Measurements from ENCODE around the gene GNL3L. TPM values are rescaled to one million over a fixed set of nuclear protein-coding genes. Genes with fewer than 3 reads are reported as not detected.
"Not testable (repeated sequence)": the region's sequence is repeated elsewhere in the genome, so short reads cannot be mapped to it uniquely, and the experiment has no call there.

Gene GNL3L
- 27.7 TPM for total RNA-seq

GRCh38 chrX:54529552-54530356, at the start of gene GNL3L:
Gene GNL3L (plus strand): TSS chrX:54530219. CDS start chrX:54532567, 2,348 bp downstream.
- intact Hi-C loops (cut with DNase I), result no loop called here
- ATAC-seq (peak; percentile 97), DNase-seq (ENCODE audit: low spot score) (peak; percentile 91)

GRCh38 chrX:54482839-54483593, 47.0 kb upstream of the GNL3L start:
- DNase-seq (ENCODE audit: low spot score) (no peak), ATAC-seq (peak; percentile 38)
- intact Hi-C loops (cut with DNase I), result no loop called here

- intact Hi-C loops (cut with DNase I), result no loop called here
- no peak for DNase-seq (ENCODE audit: low spot score)
- ATAC-seq, result peak; percentile 53
Observed at GRCh38 chrX:54483946-54484345, 46.1 kb upstream of the GNL3L start.

- intact Hi-C loops (cut with DNase I), result no loop called here
- ATAC-seq (no peak), DNase-seq (ENCODE audit: low spot score) (no peak)
Observed at GRCh38 chrX:54484666-54485065, 45.4 kb upstream of the GNL3L start.

- intact Hi-C loops (cut with DNase I); ATAC-seq: not testable (repeated sequence)
Observed at GRCh38 chrX:54489819-54490218, 40.2 kb upstream of the GNL3L start.

GRCh38 chrX:54492340-54492739, 37.7 kb upstream of the GNL3L start:
- intact Hi-C loops (cut with DNase I), result no loop called here
- DNase-seq (ENCODE audit: low spot score) (no peak), ATAC-seq (no peak)

More at GRCh38 chrX:54489819-54490218, 40.2 kb upstream of the GNL3L start:
- DNase-seq (ENCODE audit: low spot score), result not testable (repeated sequence)

- intact Hi-C loops (cut with DNase I), result no loop called here
- DNase-seq (ENCODE audit: low spot score) (no peak), ATAC-seq (no peak)
Observed at GRCh38 chrX:54494166-54494988, 35.6 kb upstream of the GNL3L start.

GRCh38 chrX:54494989-54495813, 34.8 kb upstream of the GNL3L start:
- ATAC-seq (peak; percentile 37), DNase-seq (ENCODE audit: low spot score) (no peak)
- intact Hi-C loops (cut with DNase I), result no loop called here

- DNase-seq (ENCODE audit: low spot score) (peak; percentile 86), ATAC-seq (peak; percentile 93)
- intact Hi-C loops (cut with DNase I), result no loop called here
Observed at GRCh38 chrX:54495814-54496516, 34.1 kb upstream of the GNL3L start, which contains the start of gene FGD1. Gene FGD1 (minus strand): TSS chrX:54496234. CDS start chrX:54495432, 802 bp downstream.

- intact Hi-C loops (cut with DNase I), result no loop called here
- ATAC-seq (no peak), DNase-seq (ENCODE audit: low spot score) (no peak)
Observed at GRCh38 chrX:54496517-54496852, 33.5 kb upstream of the GNL3L start.

GRCh38 chrX:54496936-54497335, 33.1 kb upstream of the GNL3L start:
- ATAC-seq (no peak), DNase-seq (ENCODE audit: low spot score) (no peak)
- intact Hi-C loops (cut with DNase I), result no loop called here

GRCh38 chrX:54509400-54509799, 20.6 kb upstream of the GNL3L start:
- intact Hi-C loops (cut with DNase I), result no loop called here
- no peak for DNase-seq (ENCODE audit: low spot score)
- ATAC-seq, result no peak

GRCh38 chrX:54529151-54529550, 868 bp upstream of the GNL3L start:
- no peak for DNase-seq (ENCODE audit: low spot score)
- intact Hi-C loops (cut with DNase I), result no loop called here
- no peak for ATAC-seq

GRCh38 chrX:54530357-54530900, 410 bp downstream of the GNL3L start:
- intact Hi-C loops (cut with DNase I), result no loop called here
- ATAC-seq (peak; percentile 52), DNase-seq (ENCODE audit: low spot score) (no peak)

GRCh38 chrX:54534271-54534670, 4.3 kb downstream of the GNL3L start:
- intact Hi-C loops (cut with DNase I), result no loop called here
- DNase-seq (ENCODE audit: low spot score) (no peak), ATAC-seq (no peak)

- DNase-seq (ENCODE audit: low spot score) (no peak), ATAC-seq (no peak)
- intact Hi-C loops (cut with DNase I), result no loop called here
Observed at GRCh38 chrX:54540289-54540688, 10.3 kb downstream of the GNL3L start.

GRCh38 chrX:54542239-54542638, 12.2 kb downstream of the GNL3L start:
- intact Hi-C loops (cut with DNase I); DNase-seq (ENCODE audit: low spot score): not testable (repeated sequence)

GRCh38 chrX:54550821-54551220, 20.8 kb downstream of the GNL3L start:
- intact Hi-C loops (cut with DNase I), result no loop called here
- no peak for ATAC-seq
- DNase-seq (ENCODE audit: low spot score), result no peak

More at GRCh38 chrX:54542239-54542638, 12.2 kb downstream of the GNL3L start:
- not testable (repeated sequence) for ATAC-seq

Data from sciatic nerve (tissue), 2 donors.